CD4-positive, alpha-beta T cell treated with Interleukin-21 for 1 hour (primary cell): Measurements from ENCODE around the gene MAGI1.

ENCODE experiments used
- DNase-seq: peaks from one replicate; pipeline ENCODE4 v3.0.0-alpha.2; 2020

The MAGI1 gene

GRCh38 chr3:65967451-65967850 lies 71.3 kb downstream of the MAGI1 start:
- no peak for DNase-seq

- no peak for DNase-seq
These were observed 73.9 kb downstream of the MAGI1 start for GRCh38 chr3:65964838-65965237.

GRCh38 chr3:65963787-65964677 lies 74.7 kb downstream of the MAGI1 start:
- no peak for DNase-seq

GRCh38 chr3:65961733-65962132 lies 77.0 kb downstream of the MAGI1 start:
- DNase-seq, result no peak

- no peak for DNase-seq
These were observed 77.6 kb downstream of the MAGI1 start for GRCh38 chr3:65961128-65961527.

GRCh38 chr3:65960087-65960486 lies 78.6 kb downstream of the MAGI1 start:
- no peak for DNase-seq

GRCh38 chr3:65958216-65958615 lies 80.5 kb downstream of the MAGI1 start:
- DNase-seq, result no peak

- no peak for DNase-seq
These were observed 82.8 kb downstream of the MAGI1 start for GRCh38 chr3:65955792-65956477.

- no peak for DNase-seq
These were observed 84.6 kb downstream of the MAGI1 start for GRCh38 chr3:65953881-65954733.

DNA sequence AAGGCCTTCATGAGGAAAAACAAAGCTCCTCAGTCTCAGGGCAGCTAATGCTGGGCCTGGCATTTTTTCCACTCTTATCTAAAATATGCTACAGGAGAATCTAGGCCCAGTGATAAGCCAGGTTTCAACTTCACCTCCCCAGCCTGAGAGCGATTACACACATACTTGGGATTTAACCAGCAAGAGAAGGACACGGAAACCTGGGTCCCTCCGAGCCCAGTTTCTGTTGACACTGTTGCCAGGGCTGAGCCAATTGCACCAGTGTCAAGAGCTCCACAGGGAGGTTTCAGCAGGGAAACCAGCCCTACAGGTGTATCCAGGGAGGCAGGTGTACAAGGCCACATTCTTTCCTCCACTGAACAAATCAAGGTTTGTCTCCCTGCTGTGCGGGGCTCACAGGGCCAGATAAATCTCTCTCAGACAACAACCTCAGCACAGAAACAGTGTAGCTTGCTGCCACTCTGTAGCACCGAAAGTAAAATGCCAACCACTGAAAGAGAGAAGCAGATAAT lies 85.4 kb downstream of the MAGI1 start:
- no peak for DNase-seq

DNA sequence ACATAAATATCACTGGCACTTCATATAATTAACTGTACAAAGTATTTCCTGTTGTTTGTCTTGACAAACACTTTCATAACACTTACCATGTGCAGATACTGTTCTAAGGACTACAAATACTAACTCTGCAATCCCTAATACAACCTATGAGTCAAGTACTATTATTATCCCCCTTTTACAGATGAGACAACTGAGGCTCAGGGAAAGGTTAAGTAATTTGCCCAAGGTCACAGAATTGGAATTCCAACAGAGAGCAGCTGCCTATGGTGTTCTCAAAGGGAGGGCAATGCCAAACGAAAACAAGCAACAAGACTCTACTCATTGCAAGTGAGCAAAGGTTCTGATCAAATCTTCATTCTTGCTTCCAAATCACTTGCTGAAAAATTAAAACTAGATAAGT lies 85.9 kb downstream of the MAGI1 start:
- no peak for DNase-seq

DNA sequence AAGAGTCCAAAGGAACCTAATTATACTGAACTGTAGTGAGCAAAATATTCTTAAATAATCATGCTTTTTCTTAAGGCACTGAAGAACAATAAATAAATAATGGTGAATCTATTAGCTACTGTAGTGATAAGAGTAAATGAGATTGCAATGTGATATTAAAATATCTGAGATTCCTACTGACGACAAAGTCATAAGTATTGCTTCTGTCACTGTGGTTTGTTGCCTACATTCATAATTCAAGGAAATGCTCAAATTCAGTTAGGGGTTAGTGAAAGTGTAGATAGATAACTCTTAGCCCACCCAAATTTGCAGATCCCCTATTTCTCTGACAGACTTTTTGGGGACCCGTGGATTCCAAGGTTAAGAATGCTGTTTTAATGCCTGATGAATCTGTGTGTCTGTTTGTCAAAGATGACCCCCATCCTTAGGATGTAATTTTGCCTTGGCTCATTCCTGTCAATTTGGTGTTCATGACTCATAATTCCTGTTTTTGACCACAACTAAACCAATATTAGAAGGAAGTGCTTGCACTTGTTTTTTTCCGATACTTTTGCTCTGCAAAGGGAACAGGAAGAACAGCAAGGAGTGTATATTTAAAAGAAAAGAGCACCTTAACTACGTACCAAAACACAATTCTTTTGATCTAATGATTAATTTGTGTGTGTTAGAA lies 86.7 kb downstream of the MAGI1 start:
- DNase-seq, result no peak

GRCh38 chr3:65950340-65951326 lies 88.1 kb downstream of the MAGI1 start:
- DNase-seq, result no peak

DNA sequence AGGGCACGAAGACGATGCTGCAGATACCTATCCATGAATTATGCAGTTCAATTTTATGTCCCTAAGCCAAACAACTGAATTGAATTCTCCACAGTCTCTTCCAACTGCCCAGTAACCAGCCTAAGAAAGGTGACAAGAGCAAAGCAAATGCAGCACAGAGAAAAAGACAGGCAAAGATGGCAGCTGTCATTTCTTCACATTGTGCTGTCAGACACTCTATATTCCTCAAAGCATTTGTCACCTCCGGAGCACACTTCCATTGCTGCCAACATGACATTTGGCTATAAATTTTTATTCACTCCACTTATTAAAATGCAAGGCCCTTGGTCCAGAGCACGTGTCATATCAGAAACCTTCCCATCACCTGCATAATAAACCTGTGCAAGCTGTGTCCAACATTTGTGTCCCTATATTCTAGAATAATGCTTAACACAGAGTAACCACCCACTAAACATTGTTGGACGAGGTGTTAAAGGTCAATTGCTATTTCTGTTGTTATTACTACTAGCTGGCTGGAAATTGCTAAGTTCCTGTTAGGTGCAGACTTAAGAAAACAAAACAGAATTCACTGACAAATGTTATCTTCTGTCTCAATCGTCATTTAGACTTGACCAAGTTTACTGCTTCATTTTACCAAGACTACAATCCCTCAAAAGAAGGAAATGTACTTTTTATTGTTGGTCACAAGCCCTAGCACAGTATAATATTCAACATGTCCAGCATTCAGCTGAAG lies 89.7 kb downstream of the MAGI1 start:
- DNase-seq, result no peak

GRCh38 chr3:65946438-65946837 lies 92.3 kb downstream of the MAGI1 start:
- no peak for DNase-seq

GRCh38 chr3:65945953-65946352 lies 92.8 kb downstream of the MAGI1 start:
- DNase-seq, result no peak

GRCh38 chr3:65945480-65945879 lies 93.2 kb downstream of the MAGI1 start:
- no peak for DNase-seq

DNA sequence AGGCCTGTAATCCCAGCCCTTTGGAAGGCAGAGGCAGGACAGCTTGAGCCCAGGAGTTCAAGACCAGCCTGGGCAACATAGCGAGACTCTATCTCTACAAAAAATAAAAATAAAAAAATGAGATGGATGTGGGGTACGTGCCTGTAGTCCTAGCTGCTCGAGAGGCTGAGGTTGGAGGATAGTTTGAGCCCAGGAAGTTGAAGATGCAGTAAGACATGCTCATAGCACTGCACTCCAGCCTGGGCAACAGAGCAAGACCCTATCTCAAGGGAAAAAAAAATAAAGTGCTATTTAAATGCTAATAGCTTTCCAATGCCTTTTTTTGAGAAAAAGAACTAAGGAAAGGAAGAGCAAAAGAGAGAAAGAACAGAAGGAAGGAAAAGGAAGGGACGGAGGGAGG lies 94.5 kb downstream of the MAGI1 start:
- no peak for DNase-seq

DNA sequence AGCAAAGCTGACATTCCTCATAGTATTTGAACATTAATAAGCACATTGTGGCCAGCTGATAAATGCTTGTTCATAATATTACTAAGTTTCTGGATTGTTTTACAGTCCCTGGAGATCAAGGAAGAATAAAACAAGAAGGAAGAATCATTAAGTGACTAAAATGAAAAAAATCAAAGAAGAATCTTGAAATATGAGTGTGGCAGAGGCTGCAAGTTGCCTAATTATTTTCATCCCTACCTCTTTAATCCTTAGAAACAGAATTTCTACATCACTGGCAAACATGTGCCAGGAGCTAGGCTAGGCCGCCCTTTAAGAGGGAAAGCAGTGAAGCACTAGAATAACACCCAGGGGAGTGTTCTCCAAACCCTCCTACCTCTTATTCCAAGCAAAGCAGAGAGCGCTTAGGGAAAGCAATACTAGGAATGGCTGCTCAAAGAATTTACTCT lies 98.9 kb downstream of the MAGI1 start:
- no peak for DNase-seq

GRCh38 chr3:65939184-65939583 lies 99.5 kb downstream of the MAGI1 start:
- DNase-seq, result no peak

- no peak for DNase-seq
These were observed 100.0 kb downstream of the MAGI1 start for GRCh38 chr3:65938676-65939075.
